PC-9 (cell line): ENCODE results near the gene ITGA5. TPM values are rescaled to one million over a fixed set of nuclear protein-coding genes. Genes with fewer than 3 reads are reported as not detected.
A peak's percentile ranks its signal among the peaks of the same experiment; 100 is the strongest.

Experiments used
- BruUV-seq: library from RNA; stranded (reverse); fragments of 400-500 nt; replicated peaks from 2 replicates; lab custom pipeline; 2021; lab: Mats Ljungman, UMichigan
- CTCF ChIA-PET: fragments of 300-600 bp; sonication (Branson Sonifier 250); formaldehyde crosslinking; loops from one replicate; lab custom pipeline; 2022; ENCODE audit warnings: antibody characterized with exemption; lab: Charles Lee
- POLR2A ChIA-PET: fragments of 300-600 bp; sonication (Branson Sonifier 250); formaldehyde crosslinking; loops from one replicate; lab custom pipeline; 2022; ENCODE audit warnings: antibody characterized with exemption; ENCODE audit not compliant: unreplicated experiment; lab: Charles Lee
- DNase-seq, 2 experiments: peaks; one replicate each; pipeline versions ENCODE4 v3.0.0 to v3.0.0-alpha.2; 2015 to 2022; ENCODE audit warnings: mixed read lengths in 1 of 2
- H2AFZ ChIP-seq: fragments of 200-600 bp; sonication (generic); 2 replicates; pipeline ENCODE4 v1.8.1; 2017; ENCODE audit warnings: antibody characterized with exemption
- H3F3A ChIP-seq: fragments of 200-600 bp; sonication (generic); 2 replicates; pipeline ENCODE4 v1.8.1; 2017; ENCODE audit warnings: antibody characterized with exemption, mild to moderate bottlenecking, low read depth; ENCODE audit not compliant: insufficient read depth
- H3K27ac ChIP-seq: fragments of 200-600 bp; sonication (generic); 2 replicates; pipeline ENCODE4 v1.6.1; 2016; ENCODE audit warnings: mixed run types
- H3K27me3 ChIP-seq: fragments of 200-600 bp; sonication (generic); 2 replicates; pipeline ENCODE4 v1.6.1; 2016; ENCODE audit warnings: low read depth, mixed run types; ENCODE audit not compliant: insufficient read depth
- H3K36me3 ChIP-seq: fragments of 200-600 bp; sonication (generic); 2 replicates; pipeline ENCODE4 v1.6.1; 2016; ENCODE audit warnings: low read depth, mixed run types
- H3K4me1 ChIP-seq: fragments of 200-600 bp; sonication (generic); replicated peaks from 2 replicates; pipeline ENCODE4 v1.6.1; 2016; ENCODE audit warnings: mixed run types; ENCODE audit not compliant: insufficient read depth
- H3K4me2 ChIP-seq: fragments of 200-600 bp; sonication (generic); 2 replicates; pipeline ENCODE4 v1.6.1; 2017; ENCODE audit warnings: mixed run types
- H3K4me3 ChIP-seq: fragments of 200-600 bp; sonication (generic); 2 replicates; pipeline ENCODE4 v1.6.1; 2016; ENCODE audit warnings: mixed run types
- H3K79me2 ChIP-seq: fragments of 200-600 bp; sonication (generic); 2 replicates; pipeline ENCODE4 v1.6.1; 2017; ENCODE audit warnings: low read depth, mixed run types
- H3K9me2 ChIP-seq: fragments of 200-600 bp; sonication (generic); 2 replicates; pipeline ENCODE4 v1.8.1; 2017; ENCODE audit warnings: mild to moderate bottlenecking; ENCODE audit not compliant: insufficient read depth
- H3K9me3 ChIP-seq: fragments of 200-600 bp; sonication (generic); 2 replicates; pipeline ENCODE4 v1.8.1; 2016; ENCODE audit warnings: low read depth; ENCODE audit not compliant: insufficient read depth
- H4K20me1 ChIP-seq: fragments of 200-600 bp; sonication (generic); 2 replicates; pipeline ENCODE4 v1.8.1; 2017; ENCODE audit not compliant: insufficient read depth
- EZH2 ChIP-seq: fragments of 200-600 bp; sonication (generic); IDR thresholded peaks from 2 replicates; pipeline ENCODE4 v1.8.0; 2017; ENCODE audit warnings: antibody characterized with exemption, low read depth
- intact Hi-C: fragments of 100-400 bp; cut with micrococcal nuclease; formaldehyde crosslinking; loops from one replicate; pipeline ENCODE4 v1.10.0; 2022; ENCODE audit not compliant: unreplicated experiment
- total RNA-seq: library from RNA; stranded (reverse); gene quantifications from 2 replicates; pipeline ENCODE4 v1.2.3, GENCODE V29; 2021
- TF ChIP-seq, protein P1 (sequence below): fragments of 200-600 bp; sonication (generic); conservative IDR thresholded peaks from 2 replicates; pipeline ENCODE4 v1.6.1; 2017; ENCODE audit warnings: mixed run types, antibody characterized with exemption, mild to moderate bottlenecking, moderate library complexity

The ITGA5 gene
- total RNA-seq, 1 experiment from 2014 or later: 28.4 TPM

DNA sequence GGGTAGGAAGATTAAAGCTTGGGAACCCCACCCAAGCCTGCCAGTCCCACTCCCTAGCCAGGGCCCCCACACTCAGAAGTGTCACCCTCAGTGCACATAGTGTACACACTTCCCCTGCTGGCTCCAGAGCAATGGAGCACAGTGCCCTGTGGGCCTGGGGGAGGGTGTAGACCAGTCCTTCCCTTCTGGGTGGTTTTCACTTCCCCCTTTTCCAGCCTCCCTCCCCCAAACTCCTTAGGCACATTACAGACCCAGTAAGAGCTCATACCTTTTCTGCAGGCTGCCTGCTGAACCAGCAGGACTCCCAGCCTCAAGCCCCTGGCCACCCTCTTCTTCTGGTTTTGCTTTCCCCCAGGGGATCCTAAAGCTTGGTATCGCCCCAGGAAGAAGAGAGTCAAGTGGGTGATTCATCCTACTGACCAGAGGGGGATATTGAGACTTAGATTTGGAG, 34.5 kb downstream of the ITGA5 start, which contains the start of gene ZNF385A:
Gene ZNF385A (minus strand): TSS at position 143 of the 451 bp plus-strand sequence. CDS start 219 bp downstream, outside the sequence.
- Histone ChIP-seq H3K4me1 (peaks cover 63% of the 10 kb centered on the region), H3K9me3 (no peaks in the 10 kb centered on the region), H3K27me3 (no peaks in the 10 kb centered on the region), H3K4me3 (no peak within 1 kb of the TSS), H3K79me2 (no peaks in the 10 kb centered on the region), H3K27ac (no peak within 1 kb of the TSS), H3F3A (peaks cover 27% of the 10 kb centered on the region), H3K4me2 (peak within 1 kb of the TSS; percentile 3; the same call in 1 of the 2 replicates), H3K9me2 (no peaks in the 10 kb centered on the region), H2AFZ (no peak within 1 kb of the TSS), H3K36me3 (no peaks in the 10 kb centered on the region), H4K20me1 (no peaks in the 10 kb centered on the region)
- ChIA-PET CTCF (interaction anchor here (0.5 to 1.0 kb wide), 2 partner anchors 9 to 26 kb away, joined by 3 to 6 read pairs; no protein-coding TSS in a partner anchor), POLR2A (no interaction called here)
- no peak for TF ChIP-seq EZH2
- TF ChIP-seq, protein P1, sequence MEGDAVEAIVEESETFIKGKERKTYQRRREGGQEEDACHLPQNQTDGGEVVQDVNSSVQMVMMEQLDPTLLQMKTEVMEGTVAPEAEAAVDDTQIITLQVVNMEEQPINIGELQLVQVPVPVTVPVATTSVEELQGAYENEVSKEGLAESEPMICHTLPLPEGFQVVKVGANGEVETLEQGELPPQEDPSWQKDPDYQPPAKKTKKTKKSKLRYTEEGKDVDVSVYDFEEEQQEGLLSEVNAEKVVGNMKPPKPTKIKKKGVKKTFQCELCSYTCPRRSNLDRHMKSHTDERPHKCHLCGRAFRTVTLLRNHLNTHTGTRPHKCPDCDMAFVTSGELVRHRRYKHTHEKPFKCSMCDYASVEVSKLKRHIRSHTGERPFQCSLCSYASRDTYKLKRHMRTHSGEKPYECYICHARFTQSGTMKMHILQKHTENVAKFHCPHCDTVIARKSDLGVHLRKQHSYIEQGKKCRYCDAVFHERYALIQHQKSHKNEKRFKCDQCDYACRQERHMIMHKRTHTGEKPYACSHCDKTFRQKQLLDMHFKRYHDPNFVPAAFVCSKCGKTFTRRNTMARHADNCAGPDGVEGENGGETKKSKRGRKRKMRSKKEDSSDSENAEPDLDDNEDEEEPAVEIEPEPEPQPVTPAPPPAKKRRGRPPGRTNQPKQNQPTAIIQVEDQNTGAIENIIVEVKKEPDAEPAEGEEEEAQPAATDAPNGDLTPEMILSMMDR: no peak
- intact Hi-C loops: no loop called here
- no peak for DNase-seq
- no TSS peak for BruUV-seq

DNA sequence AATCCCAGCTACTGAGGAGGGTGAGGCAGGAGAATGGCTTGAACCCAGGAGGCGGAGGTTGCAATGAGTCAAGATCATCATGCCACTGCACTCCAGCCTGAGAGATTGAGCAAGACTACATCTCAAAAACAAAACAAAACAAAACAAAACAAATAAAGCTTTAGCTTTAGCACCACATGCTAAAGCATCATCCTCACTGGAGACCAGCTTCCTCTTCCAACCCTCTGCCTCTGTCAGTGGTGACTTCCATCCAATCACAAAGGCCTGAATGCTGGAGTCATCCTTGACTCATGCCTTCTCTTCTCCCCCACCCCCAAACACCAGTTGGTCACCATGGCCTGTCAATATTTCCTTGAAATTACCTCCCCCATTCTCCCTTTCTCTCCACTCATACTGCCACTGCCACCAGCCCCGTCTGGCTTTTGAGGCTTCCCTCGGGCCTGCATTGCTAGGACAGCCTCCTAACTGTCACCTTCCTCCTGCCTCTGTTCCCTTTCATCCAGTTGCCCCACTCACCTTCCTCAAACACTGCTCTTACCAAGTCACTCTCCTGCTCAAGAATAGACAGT, 35.9 kb downstream of the ITGA5 start:
- Histone ChIP-seq H3K36me3 (no peaks in the 10 kb centered on the region), H3K9me3 (no peaks in the 10 kb centered on the region), H3K27ac (no peak overlapping the region), H4K20me1 (no peaks in the 10 kb centered on the region), H3K79me2 (no peaks in the 10 kb centered on the region), H3K4me2 (no peak overlapping the region), H3K4me1 (peaks cover 56% of the 10 kb centered on the region), H3K27me3 (no peaks in the 10 kb centered on the region), H3K4me3 (no peak overlapping the region), H3F3A (peaks cover 23% of the 10 kb centered on the region), H3K9me2 (no peaks in the 10 kb centered on the region), H2AFZ (no peak overlapping the region)
- DNase-seq: peak in 1 of 2 experiments; percentile 69
- CTCF ChIA-PET: no interaction called here
- TF ChIP-seq EZH2: no peak
- TF ChIP-seq, protein P1: no peak
- no TSS peak for BruUV-seq
- intact Hi-C loops: no loop called here
- POLR2A ChIA-PET: no interaction called here

DNA sequence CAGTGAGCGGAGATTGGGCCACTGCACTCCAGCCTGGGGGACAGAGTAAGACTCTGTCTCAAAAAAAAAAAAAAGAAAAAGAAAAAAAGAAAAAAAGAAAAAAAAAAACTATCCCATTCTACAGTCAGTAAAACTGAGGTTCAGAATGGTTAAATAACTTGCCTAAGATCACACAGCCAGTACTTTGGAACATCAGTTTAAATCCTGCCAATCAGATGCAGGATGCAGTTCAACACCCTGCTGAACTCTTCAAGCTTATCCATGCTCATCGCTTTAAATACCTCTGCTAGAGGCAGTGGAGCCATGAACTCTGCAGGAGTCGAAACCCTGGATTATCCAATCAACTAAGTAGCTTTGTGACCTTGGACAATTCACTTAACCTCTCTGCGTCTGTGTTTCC, 37.9 kb downstream of the ITGA5 start:
- H3K27me3 ChIP-seq: no peaks in the 10 kb centered on the region
- CTCF ChIA-PET: interaction anchor here (0.6 to 2.5 kb wide), 4 partner anchors 10 to 638 kb away, joined by 3 to 19 read pairs (median 6); no protein-coding TSS in a partner anchor
- H3K79me2 ChIP-seq: no peaks in the 10 kb centered on the region
- no peaks in the 10 kb centered on the region for H3K9me3 ChIP-seq
- peaks cover 6% of the 10 kb centered on the region; the same call in 1 of the 2 replicates for H3F3A ChIP-seq
- H3K27ac ChIP-seq: no peak overlapping the region
- H3K4me1 ChIP-seq: peaks cover 36% of the 10 kb centered on the region
- H3K4me3 ChIP-seq: no peak overlapping the region
- POLR2A ChIA-PET: no interaction called here
- DNase-seq: no peak
- no peaks in the 10 kb centered on the region for H4K20me1 ChIP-seq
- no TSS peak for BruUV-seq
- no peak overlapping the region for H2AFZ ChIP-seq
- TF ChIP-seq, protein P1: no peak
- no peak for TF ChIP-seq EZH2
- intact Hi-C loops: no loop called here
- H3K36me3 ChIP-seq: no peaks in the 10 kb centered on the region
- no peak overlapping the region for H3K4me2 ChIP-seq
- no peaks in the 10 kb centered on the region for H3K9me2 ChIP-seq
